Kidney (tissue), 14 donors: ENCODE measurements around the gene WASF2. TPM values are rescaled to one million over a fixed set of nuclear protein-coding genes. Genes with fewer than 3 reads are reported as not detected.

Experiments
- DNase-seq, 5 donors: peaks; one replicate each; pipeline ENCODE4 v3.0.0-alpha.2; 2013 to 2020
- FAIRE-seq: peaks from 2 replicates; lab custom pipeline; 2012; peaks lifted over from hg19 to GRCh38; lab: Jason Lieb, UNC
- H3K27ac ChIP-seq, 2 donors: one replicate each; pipeline ENCODE4 v1.7.0; 2013; ENCODE audit warnings: low read depth in 2 of 2, low read length in 2 of 2, inconsistent platforms in 1 of 2
- H3K27me3 ChIP-seq: one replicate; pipeline ENCODE4 v1.7.1; 2013; ENCODE audit warnings: low read length, inconsistent platforms; ENCODE audit not compliant: control insufficient read depth, insufficient read depth
- H3K36me3 ChIP-seq, 3 donors: one replicate each; pipeline versions ENCODE4 v1.7.0 to v1.7.1; 2013; ENCODE audit warnings: low read length in 3 of 3, control low read depth in 1 of 3, inconsistent platforms in 1 of 3; ENCODE audit not compliant: insufficient read depth in 3 of 3, control insufficient read depth in 2 of 3
- H3K4me1 ChIP-seq, 3 donors: one replicate each; pipeline versions ENCODE4 v1.7.0 to v1.7.1; 2013; ENCODE audit warnings: low read length in 3 of 3, inconsistent platforms in 1 of 3, low read depth in 1 of 3; ENCODE audit not compliant: control insufficient read depth in 2 of 3, insufficient read depth in 2 of 3
- H3K4me3 ChIP-seq, 3 donors: one replicate each; pipeline versions ENCODE4 v1.7.0 to v1.8.1; 2013; ENCODE audit warnings: low read length in 3 of 3, control low read depth in 1 of 3, inconsistent platforms in 1 of 3
- H3K9ac ChIP-seq, 3 donors: one replicate each; pipeline versions ENCODE4 v1.7.0 to v1.7.1; 2013; ENCODE audit warnings: low read length in 3 of 3, control low read depth in 1 of 3, inconsistent platforms in 1 of 3
- H3K9me3 ChIP-seq, 3 donors: one replicate each; pipeline versions ENCODE4 v1.7.0 to v1.7.1; 2013; ENCODE audit warnings: low read length in 3 of 3, control low read depth in 1 of 3, inconsistent platforms in 1 of 3; ENCODE audit not compliant: control insufficient read depth in 2 of 3, insufficient read depth in 1 of 3
- CTCF ChIP-seq: IDR thresholded peaks from 3 replicates; pipeline ENCODE4 v1.5.1; 2012; ENCODE audit warnings: mild to moderate bottlenecking, moderate library complexity, borderline replicate concordance; ENCODE audit not compliant: insufficient read depth; ENCODE audit errors: extremely low read depth
- intact Hi-C: fragments of 100-400 bp; cut with DNase I; formaldehyde crosslinking; loops from one replicate; pipeline ENCODE4 v1.11.1; 2022
- polyA plus RNA-seq: library from polyadenylated mRNA; stranded (reverse); fragments of 350-450 nt; fragmentation: Illumina TruSeq; extraction: RNeasy Lipid Tissue Mini Kit (QIAGEN cat#74804); gene quantifications from one replicate; pipeline ENCODE4 v1.2.3, GENCODE V29; 2014; ENCODE audit warnings: low read depth, low replicate concordance; ENCODE audit not compliant: insufficient read depth
- total RNA-seq: library from RNA; stranded (reverse); fragmentation: NEBNext Ultra II Directional; extraction: Animal tissue kit (Norgen Biotek cat#: 25700); gene quantifications from one replicate; pipeline ENCODE4 v1.2.1, GENCODE V29; 2021
- donor health status: control.
- donor health status: control.
- donor health status: control.
- donor health status: control.
- donor health status: control.
- donor health status: DM: yes; HTN: yes; CAD: no.
- donor health status: Normal renal cell carcinoma (clear cell type).

The WASF2 gene
- total and polyA plus RNA-seq, 2 donors from 2014 or later, result 23.9 to 159 TPM

DNA sequence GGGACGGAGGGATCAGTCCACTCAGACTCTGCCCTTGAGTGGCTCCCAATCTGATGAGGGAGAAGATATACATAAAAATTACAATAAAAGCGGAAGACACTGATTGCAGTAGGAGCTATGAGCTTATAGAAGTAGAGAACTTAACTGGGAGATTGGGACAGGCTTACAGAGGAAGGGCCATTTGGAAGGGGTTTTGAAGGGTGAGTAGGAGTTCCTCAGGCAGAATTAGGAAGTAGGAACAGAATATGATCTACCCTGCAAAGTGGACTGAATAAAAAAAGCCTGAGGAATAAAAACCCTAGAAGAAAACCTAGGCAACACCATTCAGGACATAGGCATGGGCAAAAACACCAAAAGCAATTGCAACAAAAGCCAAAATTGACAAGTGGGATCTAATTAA is 9.2 kb upstream of the WASF2 start:
- FAIRE-seq, result no peak
- H3K9ac ChIP-seq, result no peak overlapping the region
- no peaks in the 10 kb centered on the region for H3K9me3 ChIP-seq
- H3K36me3 ChIP-seq, result no peaks in the 10 kb centered on the region
- DNase-seq, result no peak
- H3K27me3 ChIP-seq, result no peaks in the 10 kb centered on the region
- intact Hi-C loops, result no loop called here
- peaks cover 0 to 9% (median 5%) of the 10 kb centered on the region in 3 donors for H3K4me1 ChIP-seq
- TF ChIP-seq CTCF, result no peak
- no peak overlapping the region for H3K27ac ChIP-seq
- no peak overlapping the region for H3K4me3 ChIP-seq

DNA sequence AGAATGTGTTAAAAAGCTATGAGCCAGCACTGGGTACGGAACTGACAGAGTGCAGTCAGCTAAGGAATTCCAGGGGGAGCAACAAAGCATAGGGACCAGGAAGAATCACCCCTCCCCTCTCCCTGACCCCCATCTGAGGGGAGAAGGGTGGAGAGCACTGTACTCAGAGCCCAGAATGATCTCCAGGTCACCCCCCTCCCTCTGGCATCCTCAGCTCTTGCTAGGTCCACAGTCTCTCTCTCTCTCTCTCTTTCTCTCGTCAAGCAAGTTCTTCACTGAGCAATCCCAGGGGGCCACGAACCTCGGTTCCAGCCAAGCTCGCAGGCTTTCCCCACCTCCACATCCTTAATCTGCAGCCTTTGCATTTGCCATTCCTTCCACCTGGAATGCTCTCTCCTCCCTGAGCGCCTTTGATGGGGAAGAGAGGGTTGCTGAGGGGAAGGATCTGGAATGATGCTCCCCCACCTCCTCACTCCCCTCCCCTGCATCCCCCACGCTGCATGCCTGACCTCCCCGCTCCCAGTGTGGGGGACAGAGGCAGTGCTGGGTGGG is 6.7 kb upstream of the WASF2 start:
- no peak for FAIRE-seq
- intact Hi-C loops, result no loop called here

GRCh38 chr1:27492796-27493195 is 2.8 kb upstream of the WASF2 start:
- Histone ChIP-seq H3K4me1 (peaks cover 0 to 9% (median 6%) of the 10 kb centered on the region in 3 donors), H3K9ac (no peak overlapping the region), H3K27ac (peak overlapping the region in 1 of 2 donors; percentile 89), H3K4me3 (no peak overlapping the region), H3K9me3 (no peaks in the 10 kb centered on the region), H3K36me3 (no peaks in the 10 kb centered on the region), H3K27me3 (no peaks in the 10 kb centered on the region)
- intact Hi-C loops, result no loop called here
- DNase-seq (no peak), FAIRE-seq (no peak)
- TF ChIP-seq CTCF, result no peak

More for the DNA sequence above, 6.7 kb upstream of the WASF2 start:
- Histone ChIP-seq H3K27me3 (no peaks in the 10 kb centered on the region), H3K9me3 (no peaks in the 10 kb centered on the region), H3K36me3 (no peaks in the 10 kb centered on the region), H3K4me3 (no peak overlapping the region), H3K9ac (no peak overlapping the region), H3K4me1 (peaks cover 0 to 7% (median 0%) of the 10 kb centered on the region in 3 donors), H3K27ac (no peak overlapping the region)
- TF ChIP-seq CTCF, result no peak
- peak; percentile 65 to 95 (median 92) for DNase-seq
